Right atrium auricular region (tissue), 2 donors: ENCODE results near the gene ODAD2. TPM values are rescaled to one million over a fixed set of nuclear protein-coding genes. Genes with fewer than 3 reads are reported as not detected.
"Not testable (repeated sequence)": the region's sequence is repeated elsewhere in the genome, so short reads cannot be mapped to it uniquely, and the experiment has no call there.

Experiments
- DNase-seq: peaks from one replicate; pipeline ENCODE4 v3.0.0-alpha.2; 2019; ENCODE audit warnings: low spot score
- H3K27ac ChIP-seq, 2 donors: fragments of 200-600 bp; sonication (generic); 1 replicate in 1 of 2; 2 replicates in 1 of 2; pipeline ENCODE4 v1.5.1; 2016 to 2019
- H3K27me3 ChIP-seq, 2 donors: fragments of 200-600 bp; sonication (generic); one replicate each; pipeline versions ENCODE4 v1.5.1 to v1.6.0; 2017 to 2019
- H3K36me3 ChIP-seq: fragments of 200-600 bp; sonication (generic); one replicate; pipeline ENCODE4 v1.5.1; 2016
- H3K4me1 ChIP-seq, 2 donors: fragments of 200-600 bp; sonication (generic); one replicate each; pipeline versions ENCODE4 v1.5.1 to v1.6.0; 2017 to 2019
- H3K4me3 ChIP-seq, 2 donors: fragments of 200-600 bp; sonication (generic); 1 replicate in 1 of 2; 2 replicates in 1 of 2; pipeline ENCODE4 v1.5.1; 2017 to 2019; ENCODE audit warnings: mild to moderate bottlenecking in 1 of 2, moderate library complexity in 1 of 2
- H3K9me3 ChIP-seq, 2 donors: fragments of 200-600 bp; sonication (generic); one replicate each; pipeline ENCODE4 v1.5.1; 2019
- total RNA-seq, 2 donors: library from RNA; depleted of rRNA; stranded (reverse); fragments of >200 nt; gene quantifications; one replicate each; pipeline ENCODE4 v1.1.0, GENCODE V29; 2016
- TF ChIP-seq, protein P1 (sequence below), 2 donors: fragments of 200-600 bp; sonication (generic); IDR thresholded peaks; one replicate each; pipeline ENCODE4 v1.5.1; 2019; ENCODE audit warnings: antibody characterized with exemption in 2 of 2

ODAD2 gene
- total RNA-seq, 2 donors from 2014 or later, result 0.08 to 0.15 TPM

DNA sequence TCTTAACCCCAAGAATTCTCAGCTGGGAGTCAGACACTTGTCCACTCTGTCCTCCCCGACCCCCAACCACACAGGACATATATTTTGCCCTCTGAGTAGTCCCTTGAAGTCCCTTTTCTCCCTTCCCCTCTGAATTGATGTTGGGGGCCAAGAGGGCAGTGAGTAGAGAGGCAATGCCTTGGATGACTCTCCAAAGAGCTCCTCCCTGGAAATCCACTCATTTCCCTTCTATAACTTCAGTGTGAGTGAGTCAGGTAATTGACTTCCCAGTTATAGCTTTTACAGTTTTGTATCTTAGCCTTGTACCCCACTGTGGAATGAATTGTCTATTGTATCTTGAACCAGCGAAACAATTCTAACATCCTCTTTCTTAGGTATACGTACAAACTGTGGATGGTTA lies 9.2 kb upstream of the ODAD2 start:
- H3K36me3 ChIP-seq, result no peaks in the 10 kb centered on the region
- no peak overlapping the region for H3K27ac ChIP-seq
- TF ChIP-seq, protein P1, sequence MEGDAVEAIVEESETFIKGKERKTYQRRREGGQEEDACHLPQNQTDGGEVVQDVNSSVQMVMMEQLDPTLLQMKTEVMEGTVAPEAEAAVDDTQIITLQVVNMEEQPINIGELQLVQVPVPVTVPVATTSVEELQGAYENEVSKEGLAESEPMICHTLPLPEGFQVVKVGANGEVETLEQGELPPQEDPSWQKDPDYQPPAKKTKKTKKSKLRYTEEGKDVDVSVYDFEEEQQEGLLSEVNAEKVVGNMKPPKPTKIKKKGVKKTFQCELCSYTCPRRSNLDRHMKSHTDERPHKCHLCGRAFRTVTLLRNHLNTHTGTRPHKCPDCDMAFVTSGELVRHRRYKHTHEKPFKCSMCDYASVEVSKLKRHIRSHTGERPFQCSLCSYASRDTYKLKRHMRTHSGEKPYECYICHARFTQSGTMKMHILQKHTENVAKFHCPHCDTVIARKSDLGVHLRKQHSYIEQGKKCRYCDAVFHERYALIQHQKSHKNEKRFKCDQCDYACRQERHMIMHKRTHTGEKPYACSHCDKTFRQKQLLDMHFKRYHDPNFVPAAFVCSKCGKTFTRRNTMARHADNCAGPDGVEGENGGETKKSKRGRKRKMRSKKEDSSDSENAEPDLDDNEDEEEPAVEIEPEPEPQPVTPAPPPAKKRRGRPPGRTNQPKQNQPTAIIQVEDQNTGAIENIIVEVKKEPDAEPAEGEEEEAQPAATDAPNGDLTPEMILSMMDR (IDR thresholded peaks at IDR 0.05), result no peak
- DNase-seq, result no peak
- no peak overlapping the region for H3K4me3 ChIP-seq
- no peaks in the 10 kb centered on the region for H3K4me1 ChIP-seq
- no peaks in the 10 kb centered on the region for H3K27me3 ChIP-seq
- no peaks in the 10 kb centered on the region for H3K9me3 ChIP-seq

DNA sequence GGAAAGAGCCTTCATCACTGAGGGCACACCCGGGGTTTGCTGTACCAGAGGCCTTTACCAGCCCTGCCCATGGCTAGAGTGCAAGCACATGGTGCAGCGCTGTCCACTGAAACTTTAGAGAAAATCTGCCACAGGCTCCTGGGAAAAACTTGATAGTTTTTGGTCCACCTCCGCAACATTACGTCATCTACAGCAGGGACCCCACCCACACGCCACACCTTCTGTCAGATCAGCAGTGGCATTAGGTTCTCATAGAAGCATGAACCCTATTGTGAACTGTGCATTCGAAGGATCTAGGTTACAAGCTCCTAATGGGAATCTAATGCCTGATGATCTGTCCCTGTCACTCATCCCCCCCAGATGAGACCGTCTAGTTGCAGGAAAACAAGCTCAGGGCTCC lies 2.5 kb upstream of the ODAD2 start:
- no peak overlapping the region for H3K27ac ChIP-seq
- DNase-seq, result no peak
- TF ChIP-seq, protein P1 (IDR thresholded peaks at IDR 0.05), result no peak
- H3K4me3 ChIP-seq, result no peak overlapping the region
- no peaks in the 10 kb centered on the region for H3K36me3 ChIP-seq
- H3K27me3 ChIP-seq, result no peaks in the 10 kb centered on the region
- H3K9me3 ChIP-seq, result no peaks in the 10 kb centered on the region
- H3K4me1 ChIP-seq, result peaks cover 0 to 4% of the 10 kb centered on the region in 2 donors

DNA sequence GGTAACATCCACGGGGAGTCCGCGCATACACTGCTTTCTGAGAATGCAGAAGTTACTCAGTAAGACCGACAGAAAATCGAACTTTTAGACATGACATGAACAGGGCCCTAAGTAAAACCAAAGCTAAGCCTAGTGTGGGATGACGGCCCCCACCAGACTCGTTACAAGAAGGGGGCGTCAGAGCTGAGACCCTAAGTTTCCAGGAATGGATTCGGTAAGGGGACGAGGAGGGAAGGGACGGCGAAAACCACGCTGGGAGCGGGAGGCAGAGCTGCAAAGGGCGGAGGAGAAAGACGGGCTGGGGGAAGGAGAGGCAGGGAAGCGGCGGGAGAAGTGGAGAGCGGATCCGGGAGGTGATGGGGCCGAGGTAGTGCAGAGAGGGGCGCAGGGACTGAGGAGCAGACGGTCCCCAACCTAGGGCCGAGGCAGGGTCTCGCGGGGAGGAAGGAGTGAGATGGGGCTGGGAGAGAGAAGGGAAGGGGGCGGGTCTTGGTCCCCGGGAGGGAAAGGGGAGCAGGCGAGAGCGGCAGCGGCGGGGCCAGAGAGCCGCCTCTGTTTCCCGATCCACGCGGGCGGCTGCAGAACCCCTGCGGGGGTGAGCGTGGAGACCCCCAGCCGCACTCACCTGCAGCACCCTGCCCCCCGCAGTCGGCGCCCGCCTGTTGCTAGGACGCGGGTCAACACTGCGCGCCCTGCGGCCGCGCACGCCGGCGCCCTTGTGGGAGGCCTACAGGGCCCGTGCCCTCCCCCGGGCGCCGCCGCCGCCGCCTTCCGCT lies 513 bp downstream of the ODAD2 start:
- Histone ChIP-seq H3K4me3 (peak overlapping the region; percentile 41 to 64), H3K27me3 (no peaks in the 10 kb centered on the region), H3K9me3 (no peaks in the 10 kb centered on the region), H3K27ac (no peak overlapping the region), H3K36me3 (no peaks in the 10 kb centered on the region), H3K4me1 (peaks cover 0 to 4% of the 10 kb centered on the region in 2 donors)
- TF ChIP-seq, protein P1 (IDR thresholded peaks at IDR 0.05), result no peak
- DNase-seq, result no peak

DNA sequence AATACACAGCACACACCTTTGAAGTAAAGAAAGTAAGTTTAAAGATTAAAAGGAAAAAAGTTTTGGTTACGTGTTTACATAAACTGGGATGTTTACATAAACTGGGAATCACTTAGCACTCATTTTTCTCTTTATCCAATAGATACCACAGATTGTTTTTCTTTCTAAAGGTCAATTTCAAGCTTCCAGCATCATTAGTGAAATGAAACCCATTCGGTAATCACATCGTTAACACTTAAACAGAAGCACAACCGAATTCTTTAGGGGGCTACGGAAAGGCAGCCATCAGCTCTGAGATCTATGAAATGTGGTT lies 1.1 kb downstream of the ODAD2 start:
- TF ChIP-seq, protein P1 (IDR thresholded peaks at IDR 0.05), result no peak
- DNase-seq, result no peak
- Histone ChIP-seq H3K27me3 (no peaks in the 10 kb centered on the region), H3K36me3 (no peaks in the 10 kb centered on the region), H3K27ac (no peak overlapping the region), H3K4me1 (peaks cover 0 to 4% of the 10 kb centered on the region in 2 donors), H3K9me3 (no peaks in the 10 kb centered on the region), H3K4me3 (peak overlapping the region; percentile 41 to 64)

DNA sequence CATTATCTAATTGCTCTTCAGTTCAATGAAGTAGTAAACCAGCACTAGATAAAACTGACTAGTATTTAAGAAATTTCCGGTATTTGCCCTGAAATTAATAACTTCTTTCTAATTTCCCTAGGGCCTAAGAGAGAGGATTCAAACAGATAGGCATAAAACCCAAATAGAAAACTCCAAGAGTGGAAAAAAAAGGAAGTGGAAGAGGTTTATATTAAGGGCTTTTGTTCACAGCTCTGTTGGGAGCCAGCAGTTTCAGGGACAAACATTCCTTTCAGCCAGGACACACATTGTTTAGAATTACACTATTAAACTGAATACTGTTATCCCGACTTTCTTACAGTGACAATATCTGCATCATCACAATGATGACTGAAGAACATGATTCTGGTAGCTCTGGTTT lies 3.6 kb downstream of the ODAD2 start:
- no peak overlapping the region for H3K4me3 ChIP-seq
- no peak overlapping the region for H3K27ac ChIP-seq
- peaks cover 0 to 4% of the 10 kb centered on the region in 2 donors for H3K4me1 ChIP-seq
- no peaks in the 10 kb centered on the region for H3K36me3 ChIP-seq
- TF ChIP-seq, protein P1 (IDR thresholded peaks at IDR 0.05), result no peak
- no peaks in the 10 kb centered on the region for H3K27me3 ChIP-seq
- no peak for DNase-seq
- H3K9me3 ChIP-seq, result no peaks in the 10 kb centered on the region

DNA sequence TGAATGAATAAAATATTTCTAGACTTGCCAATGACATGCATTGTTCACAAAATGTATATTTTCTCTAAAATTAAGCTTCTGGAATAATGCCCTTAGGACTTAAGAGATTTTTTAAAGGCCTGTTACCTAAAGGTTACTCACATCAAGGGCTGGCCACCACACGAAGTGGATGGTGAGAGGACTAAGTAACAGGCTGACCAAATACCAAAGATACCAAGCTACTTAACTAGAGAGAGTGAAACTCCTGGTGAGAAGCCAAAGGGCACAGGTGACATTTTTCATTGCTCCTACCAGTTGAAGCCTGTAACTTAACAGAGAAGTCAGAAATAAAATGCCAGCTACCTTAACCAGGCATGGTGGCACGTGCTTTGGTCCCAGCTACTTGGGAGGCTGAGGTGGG lies 9.5 kb downstream of the ODAD2 start:
- not testable (repeated sequence) for H3K27me3 ChIP-seq, H3K4me3 ChIP-seq, H3K36me3 ChIP-seq, H3K27ac ChIP-seq, H3K9me3 ChIP-seq, DNase-seq, H3K4me1 ChIP-seq
